GM12878 (cell line): ENCODE results near the gene SBF2. TPM values are rescaled to one million over a fixed set of nuclear protein-coding genes. Genes with fewer than 3 reads are reported as not detected.
A peak's percentile ranks its signal among the peaks of the same experiment; 100 is the strongest.

Source experiments
- ATAC-seq: fragments of 200-7000 bp; cut with Tn5 transposase; 3 replicates; pipeline ENCODE4 v1.9.1; 2020; ENCODE audit warnings: mild to moderate bottlenecking, moderate library complexity
- BruUV-seq: library from RNA; stranded (reverse); fragments of 400-500 nt; replicated peaks from 2 replicates; lab custom pipeline; 2021; lab: Mats Ljungman, UMichigan
- CTCF ChIA-PET: fragments of 300-600 bp; sonication (Branson Sonifier 250); formaldehyde crosslinking; extraction: SDS; loops from one replicate; lab custom pipeline; 2021; ENCODE audit warnings: inconsistent platforms; lab: Yijun Ruan, JAX
- POLR2A ChIA-PET: fragments of 350-600 bp; formaldehyde crosslinking; extraction: SDS; loops from one replicate; lab custom pipeline; 2021; ENCODE audit warnings: inconsistent platforms; lab: Charles Lee
- RAD21 ChIA-PET: fragments of 300-600 bp; sonication (Branson Sonifier 250); formaldehyde crosslinking; loops from one replicate; lab custom pipeline; 2023; ENCODE audit warnings: antibody characterized with exemption; ENCODE audit not compliant: unreplicated experiment; lab: Charles Lee
- SMC1A ChIA-PET: fragments of 300-600 bp; sonication (Branson Sonifier 250); formaldehyde crosslinking; loops from one replicate; lab custom pipeline; 2023; ENCODE audit not compliant: unreplicated experiment, uncharacterized antibody; lab: Charles Lee
- DNase-seq: peaks from one replicate; pipeline ENCODE4 v3.0.0-alpha.2; 2011; ENCODE audit warnings: low read depth, low spot score
- FAIRE-seq: peaks from 3 replicates; lab custom pipeline; 2011; peaks lifted over from hg19 to GRCh38; lab: Jason Lieb, UNC
- H2AFZ ChIP-seq: 2 replicates; pipeline ENCODE4 v1.6.0; 2011; ENCODE audit warnings: low read depth, low read length, control low read depth; ENCODE audit not compliant: control insufficient read depth
- H3K27ac ChIP-seq: 2 replicates; pipeline ENCODE4 v1.5.1; 2011; ENCODE audit warnings: control low read depth; ENCODE audit not compliant: control insufficient read depth, insufficient read depth
- H3K27me3 ChIP-seq, 2 experiments: replicated peaks in 1 of 2; 2 replicates each; pipeline versions ENCODE4 v1.6.0 to v1.6.1; 2011; ENCODE audit warnings: low read length in 1 of 2; ENCODE audit not compliant: control insufficient read depth in 2 of 2, insufficient read depth in 2 of 2
- H3K36me3 ChIP-seq, 2 experiments: 2 replicates each; pipeline ENCODE4 v1.5.1; 2011; ENCODE audit warnings: low read length in 1 of 2; ENCODE audit not compliant: control insufficient read depth in 2 of 2, insufficient read depth in 2 of 2
- H3K4me1 ChIP-seq: 2 replicates; pipeline ENCODE4 v1.6.1; 2011; ENCODE audit warnings: mild to moderate bottlenecking, low read length, moderate library complexity, mixed read lengths; ENCODE audit not compliant: control insufficient read depth, insufficient read depth
- H3K4me2 ChIP-seq: 2 replicates; pipeline ENCODE4 v1.6.0; 2011; ENCODE audit warnings: control low read depth; ENCODE audit not compliant: control insufficient read depth, insufficient read depth
- H3K4me3 ChIP-seq: fragments of 200-600 bp; sonication (generic); 2 replicates; pipeline ENCODE4 v1.5.1; 2016
- H3K79me2 ChIP-seq: 2 replicates; pipeline ENCODE4 v1.6.0; 2011; ENCODE audit warnings: low read length; ENCODE audit not compliant: control insufficient read depth, insufficient read depth
- H3K9ac ChIP-seq: 2 replicates; pipeline ENCODE4 v1.8.0; 2011; ENCODE audit warnings: low read length, control low read depth, mixed read lengths; ENCODE audit not compliant: control insufficient read depth, insufficient read depth
- H3K9me3 ChIP-seq: replicated peaks from 3 replicates; pipeline ENCODE4 v1.5.1; 2011; ENCODE audit warnings: mild to moderate bottlenecking, low read length; ENCODE audit not compliant: control insufficient read depth, insufficient read depth
- H4K20me1 ChIP-seq: 2 replicates; pipeline ENCODE4 v1.6.0; 2011; ENCODE audit not compliant: control insufficient read depth, insufficient read depth
- ATF7 ChIP-seq: fragments of 450-650 bp; IDR thresholded peaks from 2 replicates; pipeline ENCODE4 v1.6.1; 2016; ENCODE audit warnings: low read depth, mild to moderate bottlenecking
- CEBPB ChIP-seq, 2 experiments: fragments of 150-350 bp in 1 of 2; IDR thresholded peaks; 2 replicates each; pipeline ENCODE4 v1.6.1; 2012 to 2014; ENCODE audit warnings: low read depth in 2 of 2, low read length in 2 of 2, borderline replicate concordance in 1 of 2, inconsistent platforms in 1 of 2
- CREB1 ChIP-seq: IDR thresholded peaks from 2 replicates; pipeline ENCODE4 v1.6.1; 2012; ENCODE audit warnings: low read depth, mild to moderate bottlenecking, inconsistent platforms
- CTCF ChIP-seq, 3 experiments: IDR thresholded peaks in 2 of 3; conservative IDR thresholded peaks in 1 of 3; 2 replicates each; pipeline ENCODE4 v1.5.1; 2011; ENCODE audit warnings: low read depth in 3 of 3, low read length in 3 of 3, mild to moderate bottlenecking in 3 of 3, control low read depth in 2 of 3, moderate library complexity in 2 of 3, inconsistent platforms in 1 of 3, mixed read lengths in 1 of 3; ENCODE audit not compliant: control insufficient read depth in 2 of 3, insufficient read depth in 1 of 3; ENCODE audit errors: extremely low read depth in 1 of 3
- EZH2 ChIP-seq: IDR thresholded peaks from 2 replicates; pipeline ENCODE4 v1.6.1; 2012; ENCODE audit warnings: low read depth, mild to moderate bottlenecking, control low read depth, inconsistent platforms, low read length, borderline replicate concordance; ENCODE audit not compliant: control insufficient read depth
- GABPA ChIP-seq: IDR thresholded peaks from 2 replicates; pipeline ENCODE4 v1.6.1; 2014; ENCODE audit warnings: antibody characterized with exemption, low read depth, mild to moderate bottlenecking, inconsistent platforms
- MTA3 ChIP-seq: IDR thresholded peaks from 2 replicates; pipeline ENCODE4 v1.6.1; 2012; ENCODE audit warnings: low read length, inconsistent platforms, borderline replicate concordance
- NR2F1 ChIP-seq: fragments of 450-650 bp; conservative IDR thresholded peaks from 2 replicates; pipeline ENCODE4 v1.6.1; 2017; ENCODE audit warnings: mild to moderate bottlenecking
- PML ChIP-seq: IDR thresholded peaks from 2 replicates; pipeline ENCODE4 v1.6.1; 2012; ENCODE audit warnings: low read length, inconsistent platforms
- POLR2AphosphoS5 ChIP-seq: IDR thresholded peaks from 2 replicates; pipeline ENCODE4 v1.6.1; 2011; ENCODE audit warnings: mild to moderate bottlenecking, low read length, inconsistent platforms
- RAD21 ChIP-seq: IDR thresholded peaks from 2 replicates; pipeline ENCODE4 v1.6.1; 2011; ENCODE audit warnings: mild to moderate bottlenecking, low read depth, low read length, moderate library complexity; ENCODE audit not compliant: insufficient read depth
- TBL1XR1 ChIP-seq: IDR thresholded peaks from 2 replicates; pipeline ENCODE4 v1.6.1; 2012; ENCODE audit warnings: low read depth, low read length, improper control_type of control experiment
- TCF3 ChIP-seq: IDR thresholded peaks from 2 replicates; pipeline ENCODE4 v1.6.1; 2012; ENCODE audit warnings: low read depth, mild to moderate bottlenecking, low read length, borderline replicate concordance; ENCODE audit not compliant: insufficient read depth
- WGBS: methylation state at CpG from one replicate; pipeline ENCODE4 v1.1.6; 2016; ENCODE audit warnings: low lambda C conversion rate; ENCODE audit not compliant: insufficient replicate concordance, insufficient coverage; ENCODE audit errors: missing lambda C conversion rate; 5-methylcytosine and 5-hydroxymethylcytosine counted together
- in situ Hi-C: fragments of 300-500 bp; cut with MboI; formaldehyde crosslinking; loops from 9 replicates; pipeline ENCODE4 v1.14.3; 2018; ENCODE audit warnings: mixed read lengths
- intact Hi-C: fragments of 100-400 bp; cut with micrococcal nuclease; formaldehyde crosslinking; loops from one replicate; pipeline ENCODE4 v1.14.2; 2022; ENCODE audit not compliant: unreplicated experiment
- polyA plus RNA-seq, 11 experiments: library from polyadenylated mRNA; depleted of rRNA in 4 of 11; unstranded in 6 of 11; stranded (reverse) in 5 of 11; fragments of >200 nt; fragmentation: Nextera tagmentation in 4 of 11; fragmentation: Illumina TruSeq in 1 of 11; extraction: Ambion mirVana in 4 of 11; extraction: Trizol in 1 of 11; gene quantifications; 1 replicate in 1 of 11; 2 replicates in 10 of 11; pipeline versions ENCODE4 v1.2.1 to v1.2.3, GENCODE V29; 2011 to 2016; ENCODE audit warnings: inconsistent platforms in 2 of 11, missing spikeins in 2 of 11, low read depth in 1 of 11
- total RNA-seq, 4 experiments: library from RNA; depleted of rRNA in 3 of 4; stranded (reverse); fragments of >200 nt in 3 of 4; fragmentation: Illumina TruSeq in 1 of 4; extraction: Trizol in 1 of 4; gene quantifications; 2 replicates each; pipeline versions ENCODE4 v1.2.1 to v1.2.3, GENCODE V29; 2013 to 2021
- TF ChIP-seq, protein P1 (sequence below): fragments of 450-650 bp; IDR thresholded peaks from 2 replicates; pipeline ENCODE4 v1.6.1; 2017; ENCODE audit warnings: mild to moderate bottlenecking, low read depth, inconsistent platforms; ENCODE audit not compliant: poor library complexity, severe bottlenecking
- TF ChIP-seq, protein P2 (sequence below): fragments of 450-650 bp; IDR thresholded peaks from 2 replicates; pipeline ENCODE4 v1.6.1; 2016; ENCODE audit warnings: mild to moderate bottlenecking, moderate library complexity, borderline replicate concordance

The SBF2 gene
- total and polyA plus RNA-seq, 10 of the 15 experiments (the other 5 are each of a cell fraction or from before 2014, with no cell fraction given): 0.24 to 2.3 (median 1.1) TPM

- no TSS peak for BruUV-seq
- H3K36me3 ChIP-seq: no peaks in the 10 kb centered on the region
- 0% methylated on average over 5 of the region's 5 CpGs for WGBS
- H3K79me2 ChIP-seq: no peaks in the 10 kb centered on the region
- H3K9me3 ChIP-seq: no peaks in the 10 kb centered on the region
- H4K20me1 ChIP-seq: no peaks in the 10 kb centered on the region
- no peak overlapping the region for H3K27ac ChIP-seq
- CTCF ChIA-PET: interaction anchor here (1.1 to 3.8 kb wide), 5 partner anchors 11 to 609 kb away, joined by 3 to 36 read pairs (median 5); no protein-coding TSS in a partner anchor
- RAD21 ChIA-PET: interaction anchor here (1.0 to 1.8 kb wide), 4 partner anchors 9 to 67 kb away, joined by 3 to 9 read pairs (median 4); no protein-coding TSS in a partner anchor
- H3K4me3 ChIP-seq: no peak overlapping the region
- POLR2A ChIA-PET: interaction anchor here (0.6 to 1.4 kb wide), 3 partner anchors 11 to 38 kb away, joined by 3 read pairs; no protein-coding TSS in a partner anchor
- H3K4me2 ChIP-seq: peak overlapping the region; percentile 44
- no peak overlapping the region for H2AFZ ChIP-seq
- DNase-seq (peak; percentile 66), FAIRE-seq (peak; percentile 83), ATAC-seq (peak; percentile 97)
- SMC1A ChIA-PET: interaction anchor here (0.8 to 3.3 kb wide), 10 partner anchors 10 to 685 kb away, joined by 3 to 20 read pairs (median 4); no protein-coding TSS in a partner anchor
- intact Hi-C loops (no loop called here), in situ Hi-C loops (loop anchor here (10.0 kb wide), 1 partner anchor 534 kb away; no protein-coding TSS in a partner anchor)
- peaks cover 10 to 31% of the 10 kb centered on the region in 2 experiments for H3K27me3 ChIP-seq
- no peak overlapping the region for H3K9ac ChIP-seq
- peaks cover 20% of the 10 kb centered on the region for H3K4me1 ChIP-seq
- TF ChIP-seq TCF3 (peak; percentile 57; the same call in 1 of the 2 replicates), NR2F1 (peak; percentile 93), CEBPB (IDR thresholded peaks at IDR 0.05; ENCODE audit: borderline replicate concordance in 1 of 2, low read depth in 2 of 2, low read length in 2 of 2) (0 out of 4 replicates have a peak, but pooled peaks of 1 of the 2 experiments have one; percentile 36), CTCF (IDR thresholded peaks at IDR 0.05 in 2 of 3, conservative IDR thresholded peaks at IDR 0.05 in 1 of 3; ENCODE audit: control insufficient read depth in 2 of 3, extremely low read depth in 1 of 3, insufficient read depth in 1 of 3, low read depth in 3 of 3, low read length in 3 of 3) (peak; percentile 3 to 50 (median 30); a peak in 3 of 6 replicates), CREB1 (0 out of 2 replicates have a peak, but pooled peaks have one; percentile 44), TBL1XR1 (peak; percentile 71; the same call in 1 of the 2 replicates), POLR2AphosphoS5 (no peak), EZH2 (peak; percentile 90; the same call in 1 of the 2 replicates), ATF7 (peak; percentile 58; the same call in 1 of the 2 replicates), PML (peak; percentile 52; the same call in 1 of the 2 replicates), RAD21 (no peak), MTA3 (peak; percentile 96), GABPA (peak; percentile 52; the same call in 1 of the 2 replicates)
- TF ChIP-seq, protein P1, sequence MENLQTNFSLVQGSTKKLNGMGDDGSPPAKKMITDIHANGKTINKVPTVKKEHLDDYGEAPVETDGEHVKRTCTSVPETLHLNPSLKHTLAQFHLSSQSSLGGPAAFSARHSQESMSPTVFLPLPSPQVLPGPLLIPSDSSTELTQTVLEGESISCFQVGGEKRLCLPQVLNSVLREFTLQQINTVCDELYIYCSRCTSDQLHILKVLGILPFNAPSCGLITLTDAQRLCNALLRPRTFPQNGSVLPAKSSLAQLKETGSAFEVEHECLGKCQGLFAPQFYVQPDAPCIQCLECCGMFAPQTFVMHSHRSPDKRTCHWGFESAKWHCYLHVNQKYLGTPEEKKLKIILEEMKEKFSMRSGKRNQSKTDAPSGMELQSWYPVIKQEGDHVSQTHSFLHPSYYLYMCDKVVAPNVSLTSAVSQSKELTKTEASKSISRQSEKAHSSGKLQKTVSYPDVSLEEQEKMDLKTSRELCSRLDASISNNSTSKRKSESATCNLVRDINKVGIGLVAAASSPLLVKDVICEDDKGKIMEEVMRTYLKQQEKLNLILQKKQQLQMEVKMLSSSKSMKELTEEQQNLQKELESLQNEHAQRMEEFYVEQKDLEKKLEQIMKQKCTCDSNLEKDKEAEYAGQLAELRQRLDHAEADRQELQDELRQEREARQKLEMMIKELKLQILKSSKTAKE: peak; percentile 83
- TF ChIP-seq, protein P2, sequence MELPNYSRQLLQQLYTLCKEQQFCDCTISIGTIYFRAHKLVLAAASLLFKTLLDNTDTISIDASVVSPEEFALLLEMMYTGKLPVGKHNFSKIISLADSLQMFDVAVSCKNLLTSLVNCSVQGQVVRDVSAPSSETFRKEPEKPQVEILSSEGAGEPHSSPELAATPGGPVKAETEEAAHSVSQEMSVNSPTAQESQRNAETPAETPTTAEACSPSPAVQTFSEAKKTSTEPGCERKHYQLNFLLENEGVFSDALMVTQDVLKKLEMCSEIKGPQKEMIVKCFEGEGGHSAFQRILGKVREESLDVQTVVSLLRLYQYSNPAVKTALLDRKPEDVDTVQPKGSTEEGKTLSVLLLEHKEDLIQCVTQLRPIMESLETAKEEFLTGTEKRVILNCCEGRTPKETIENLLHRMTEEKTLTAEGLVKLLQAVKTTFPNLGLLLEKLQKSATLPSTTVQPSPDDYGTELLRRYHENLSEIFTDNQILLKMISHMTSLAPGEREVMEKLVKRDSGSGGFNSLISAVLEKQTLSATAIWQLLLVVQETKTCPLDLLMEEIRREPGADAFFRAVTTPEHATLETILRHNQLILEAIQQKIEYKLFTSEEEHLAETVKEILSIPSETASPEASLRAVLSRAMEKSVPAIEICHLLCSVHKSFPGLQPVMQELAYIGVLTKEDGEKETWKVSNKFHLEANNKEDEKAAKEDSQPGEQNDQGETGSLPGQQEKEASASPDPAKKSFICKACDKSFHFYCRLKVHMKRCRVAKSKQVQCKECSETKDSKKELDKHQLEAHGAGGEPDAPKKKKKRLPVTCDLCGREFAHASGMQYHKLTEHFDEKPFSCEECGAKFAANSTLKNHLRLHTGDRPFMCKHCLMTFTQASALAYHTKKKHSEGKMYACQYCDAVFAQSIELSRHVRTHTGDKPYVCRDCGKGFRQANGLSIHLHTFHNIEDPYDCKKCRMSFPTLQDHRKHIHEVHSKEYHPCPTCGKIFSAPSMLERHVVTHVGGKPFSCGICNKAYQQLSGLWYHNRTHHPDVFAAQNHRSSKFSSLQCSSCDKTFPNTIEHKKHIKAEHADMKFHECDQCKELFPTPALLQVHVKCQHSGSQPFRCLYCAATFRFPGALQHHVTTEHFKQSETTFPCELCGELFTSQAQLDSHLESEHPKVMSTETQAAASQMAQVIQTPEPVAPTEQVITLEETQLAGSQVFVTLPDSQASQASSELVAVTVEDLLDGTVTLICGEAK: no peak
Observed at GRCh38 chr11:10298342-10298741, 4.3 kb upstream of the SBF2 start.
